Tibial artery (tissue), 4 donors: ENCODE results near the gene AXL.
"Not testable (repeated sequence)": the region's sequence is repeated elsewhere in the genome, so short reads cannot be mapped to it uniquely, and the experiment has no call there.

Source experiments
- DNase-seq, 2 donors: peaks; one replicate each; pipeline ENCODE4 v3.0.0-alpha.2; 2019
- H3K27ac ChIP-seq, 2 donors: fragments of 200-600 bp; sonication (generic) in 1 of 2; 1 replicate in 1 of 2; 2 replicates in 1 of 2; pipeline ENCODE4 v1.5.1; 2018 to 2019; ENCODE audit warnings: mild to moderate bottlenecking in 1 of 2
- H3K27me3 ChIP-seq, 2 donors: fragments of 200-600 bp; sonication (generic) in 1 of 2; one replicate each; pipeline versions ENCODE4 v1.5.1 to v1.6.0; 2016 to 2019
- H3K36me3 ChIP-seq, 3 donors: fragments of 200-600 bp; sonication (generic) in 2 of 3; one replicate each; pipeline ENCODE4 v1.5.1; 2016 to 2019; ENCODE audit warnings: mild to moderate bottlenecking in 2 of 3
- H3K4me1 ChIP-seq, 4 donors: fragments of 200-600 bp; sonication (generic) in 2 of 4; 1 replicate in 3 of 4; 2 replicates in 1 of 4; pipeline ENCODE4 v1.5.1; 2016 to 2019
- H3K4me3 ChIP-seq, 2 donors: fragments of 200-600 bp; sonication (generic) in 1 of 2; 1 replicate in 1 of 2; 2 replicates in 1 of 2; pipeline ENCODE4 v1.5.1; 2018 to 2019; ENCODE audit warnings: mild to moderate bottlenecking in 2 of 2
- H3K9me3 ChIP-seq, 3 donors: fragments of 200-600 bp; sonication (generic) in 1 of 3; one replicate each; pipeline ENCODE4 v1.5.1; 2016 to 2019
- intact Hi-C: fragments of 100-400 bp; cut with DNase I; formaldehyde crosslinking; loops from one replicate; pipeline ENCODE4 v1.15.0; 2023; ENCODE audit warnings: low total_unique reads
- TF ChIP-seq, protein P1 (sequence below), 2 experiments: fragments of 200-600 bp in 1 of 2; fragments of 450-650 bp in 1 of 2; IDR thresholded peaks; one replicate each; pipeline ENCODE4 v1.5.1; 2017 to 2019; ENCODE audit warnings: antibody characterized with exemption in 2 of 2, mild to moderate bottlenecking in 1 of 2, moderate library complexity in 1 of 2

AXL gene

DNA sequence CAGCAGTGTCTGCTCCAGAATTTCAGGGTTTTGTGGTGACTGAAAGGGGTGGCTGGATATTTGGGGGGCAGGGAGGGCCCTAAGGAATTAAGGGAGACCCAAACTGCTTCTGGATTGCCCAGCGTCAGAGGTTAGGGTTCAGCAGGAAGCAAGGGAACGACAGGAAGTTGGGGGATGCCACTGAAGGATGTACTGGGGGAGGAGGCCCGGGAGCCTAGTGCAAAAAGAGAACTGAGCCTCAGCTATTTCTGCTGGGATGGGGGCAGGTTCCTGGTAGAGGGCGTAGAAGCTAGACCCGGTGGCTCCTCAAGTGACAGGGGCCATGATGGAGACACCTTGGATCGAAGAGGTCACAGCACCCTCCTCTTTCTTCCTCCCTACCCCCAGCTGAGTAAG, 24.9 kb upstream of the AXL start:
- H3K36me3 ChIP-seq, result no peaks in the 10 kb centered on the region
- H3K4me1 ChIP-seq, result peaks cover 0 to 12% (median 7%) of the 10 kb centered on the region in 4 donors
- no peaks in the 10 kb centered on the region for H3K9me3 ChIP-seq
- intact Hi-C loops, result no loop called here
- H3K27ac ChIP-seq, result no peak overlapping the region
- DNase-seq, result no peak
- no peak overlapping the region for H3K4me3 ChIP-seq
- TF ChIP-seq, protein P1, sequence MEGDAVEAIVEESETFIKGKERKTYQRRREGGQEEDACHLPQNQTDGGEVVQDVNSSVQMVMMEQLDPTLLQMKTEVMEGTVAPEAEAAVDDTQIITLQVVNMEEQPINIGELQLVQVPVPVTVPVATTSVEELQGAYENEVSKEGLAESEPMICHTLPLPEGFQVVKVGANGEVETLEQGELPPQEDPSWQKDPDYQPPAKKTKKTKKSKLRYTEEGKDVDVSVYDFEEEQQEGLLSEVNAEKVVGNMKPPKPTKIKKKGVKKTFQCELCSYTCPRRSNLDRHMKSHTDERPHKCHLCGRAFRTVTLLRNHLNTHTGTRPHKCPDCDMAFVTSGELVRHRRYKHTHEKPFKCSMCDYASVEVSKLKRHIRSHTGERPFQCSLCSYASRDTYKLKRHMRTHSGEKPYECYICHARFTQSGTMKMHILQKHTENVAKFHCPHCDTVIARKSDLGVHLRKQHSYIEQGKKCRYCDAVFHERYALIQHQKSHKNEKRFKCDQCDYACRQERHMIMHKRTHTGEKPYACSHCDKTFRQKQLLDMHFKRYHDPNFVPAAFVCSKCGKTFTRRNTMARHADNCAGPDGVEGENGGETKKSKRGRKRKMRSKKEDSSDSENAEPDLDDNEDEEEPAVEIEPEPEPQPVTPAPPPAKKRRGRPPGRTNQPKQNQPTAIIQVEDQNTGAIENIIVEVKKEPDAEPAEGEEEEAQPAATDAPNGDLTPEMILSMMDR (IDR thresholded peaks at IDR 0.05), result no peak
- H3K27me3 ChIP-seq, result peaks cover 0 to 56% of the 10 kb centered on the region in 2 donors

DNA sequence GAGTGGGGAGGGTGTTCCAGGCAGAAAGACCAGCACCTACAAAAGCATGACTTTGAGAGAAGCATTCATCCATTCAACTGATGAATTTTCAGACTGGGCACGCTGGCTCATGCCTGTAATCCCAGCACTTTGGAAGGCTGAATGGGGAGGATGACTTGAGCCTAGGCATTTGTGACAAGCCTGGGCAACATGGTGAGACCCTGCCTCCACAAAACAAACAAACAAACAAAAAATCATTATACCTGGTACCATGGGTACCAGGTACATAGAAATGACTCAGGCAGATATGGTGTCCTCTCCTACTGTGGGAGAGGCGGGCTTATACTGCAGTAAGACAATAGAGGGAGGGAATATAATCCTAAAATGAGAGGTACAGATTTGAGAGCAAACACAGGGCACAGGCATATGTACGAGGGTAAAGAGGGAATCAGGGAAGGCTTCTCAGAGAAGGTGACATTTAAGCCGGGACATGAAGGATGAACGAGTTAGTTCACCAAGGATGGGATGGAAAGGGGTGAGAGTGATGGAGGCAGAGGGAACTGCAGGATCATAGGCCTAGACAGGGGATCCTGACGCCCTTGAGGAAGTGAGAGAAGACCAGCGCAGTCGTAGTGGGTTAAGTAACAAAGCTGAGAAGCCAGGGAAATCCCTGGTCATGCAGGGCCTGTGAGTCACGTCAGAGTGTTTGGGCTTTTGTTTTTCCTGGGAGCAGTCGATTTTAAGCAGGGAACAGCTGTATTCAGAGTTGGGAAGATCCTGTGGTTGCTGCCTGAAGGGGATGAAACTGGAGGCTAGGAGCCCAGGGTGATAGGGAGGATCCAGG, 23.1 kb upstream of the AXL start:
- Histone ChIP-seq H3K9me3 (no peaks in the 10 kb centered on the region), H3K4me1 (peaks cover 0 to 12% (median 7%) of the 10 kb centered on the region in 4 donors), H3K27ac (no peak overlapping the region), H3K27me3 (peaks cover 0 to 44% of the 10 kb centered on the region in 2 donors), H3K36me3 (no peaks in the 10 kb centered on the region), H3K4me3 (no peak overlapping the region)
- TF ChIP-seq, protein P1 (IDR thresholded peaks at IDR 0.05), result no peak
- intact Hi-C loops, result no loop called here
- no peak for DNase-seq

DNA sequence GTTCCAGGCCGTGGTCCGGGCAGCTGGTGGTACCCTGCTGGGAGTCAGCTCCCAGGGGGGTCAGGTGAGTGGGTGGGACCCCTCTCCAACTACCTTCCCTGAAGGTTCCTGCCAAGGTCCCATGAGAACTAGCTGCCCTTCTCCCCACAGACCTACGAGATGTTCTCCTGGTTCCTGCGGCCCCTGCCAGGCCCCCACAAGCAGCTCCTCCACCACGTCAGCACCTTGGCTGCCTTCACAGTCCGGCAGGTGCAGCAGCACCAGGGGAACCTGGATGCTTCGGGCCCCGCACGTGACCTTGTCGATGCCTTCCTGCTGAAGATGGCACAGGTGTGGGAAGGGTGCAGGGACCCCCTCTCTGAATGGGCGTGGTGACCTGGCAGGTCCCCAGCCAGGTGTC, 20.5 kb upstream of the AXL start:
- intact Hi-C loops, result no loop called here
- no peak for DNase-seq
- TF ChIP-seq, protein P1 (IDR thresholded peaks at IDR 0.05), result no peak
- Histone ChIP-seq H3K4me3 (no peak overlapping the region), H3K4me1 (no peaks in the 10 kb centered on the region), H3K36me3 (no peaks in the 10 kb centered on the region), H3K27ac (no peak overlapping the region), H3K9me3 (no peaks in the 10 kb centered on the region), H3K27me3 (peaks cover 0 to 21% of the 10 kb centered on the region in 2 donors)

DNA sequence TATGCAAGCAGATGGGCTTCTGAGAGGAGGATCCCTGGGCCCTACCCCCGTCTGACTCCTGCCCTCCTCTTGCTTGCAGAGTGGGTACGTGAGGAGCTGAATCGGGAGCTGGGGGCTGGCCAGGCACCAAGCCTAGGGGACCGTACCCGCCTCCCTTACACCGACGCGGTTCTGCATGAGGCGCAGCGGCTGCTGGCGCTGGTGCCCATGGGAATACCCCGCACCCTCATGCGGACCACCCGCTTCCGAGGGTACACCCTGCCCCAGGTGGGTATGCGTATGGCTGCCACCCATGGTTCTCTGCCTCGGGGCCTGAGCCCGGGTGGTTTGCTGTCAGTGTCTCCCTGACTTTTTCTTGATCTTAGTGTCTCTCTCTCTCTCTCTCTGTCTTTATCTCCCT, 15.7 kb upstream of the AXL start:
- intact Hi-C loops, result no loop called here
- no peak for DNase-seq
- Histone ChIP-seq H3K9me3 (no peaks in the 10 kb centered on the region), H3K27ac (no peak overlapping the region), H3K4me3 (no peak overlapping the region), H3K36me3 (no peaks in the 10 kb centered on the region), H3K27me3 (peaks cover 0 to 10% of the 10 kb centered on the region in 2 donors), H3K4me1 (peaks cover 0 to 20% (median 11%) of the 10 kb centered on the region in 4 donors)
- TF ChIP-seq, protein P1 (IDR thresholded peaks at IDR 0.05), result no peak

DNA sequence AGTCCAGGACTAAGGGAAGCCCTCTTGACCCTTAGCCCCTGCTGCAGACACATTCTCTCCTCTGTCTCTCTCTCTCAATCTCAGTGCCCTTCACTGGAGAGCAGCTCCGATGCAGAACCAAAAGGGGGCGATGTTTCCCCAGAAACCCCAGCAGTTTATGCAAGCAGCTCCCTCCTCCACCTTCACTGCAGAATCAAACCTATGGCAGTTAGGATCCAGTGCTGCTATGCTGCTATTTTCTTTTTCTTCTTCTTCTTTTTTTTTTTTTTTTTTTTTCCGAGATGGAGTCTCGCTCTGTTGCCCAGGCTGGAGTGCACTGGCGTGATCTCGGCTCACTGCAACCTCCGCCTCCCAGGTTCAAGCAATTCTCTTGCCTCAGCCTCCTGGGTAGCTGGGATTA, 14.7 kb upstream of the AXL start:
- peak; percentile 81 to 89 for DNase-seq
- H3K27me3 ChIP-seq, H3K9me3 ChIP-seq, H3K4me3 ChIP-seq, H3K36me3 ChIP-seq: not testable (repeated sequence)
- Histone ChIP-seq H3K27ac (peak overlapping the region in 1 of 2 donors; percentile 49), H3K4me1 (peaks cover 0 to 20% (median 11%) of the 10 kb centered on the region in 4 donors)
- intact Hi-C loops, result loop anchor here (2.0 kb wide), 1 partner anchor 104 kb away; no protein-coding TSS in a partner anchor
- TF ChIP-seq, protein P1 (IDR thresholded peaks at IDR 0.05), result peak; percentile 82 to 93
